ENCODE results near the gene BNIP3. TPM values are rescaled to one million over a fixed set of nuclear protein-coding genes. Genes with fewer than 3 reads are reported as not detected.

The BNIP3 gene
- total RNA-seq, 1 donor from 2014 or later = 112 TPM

DNA sequence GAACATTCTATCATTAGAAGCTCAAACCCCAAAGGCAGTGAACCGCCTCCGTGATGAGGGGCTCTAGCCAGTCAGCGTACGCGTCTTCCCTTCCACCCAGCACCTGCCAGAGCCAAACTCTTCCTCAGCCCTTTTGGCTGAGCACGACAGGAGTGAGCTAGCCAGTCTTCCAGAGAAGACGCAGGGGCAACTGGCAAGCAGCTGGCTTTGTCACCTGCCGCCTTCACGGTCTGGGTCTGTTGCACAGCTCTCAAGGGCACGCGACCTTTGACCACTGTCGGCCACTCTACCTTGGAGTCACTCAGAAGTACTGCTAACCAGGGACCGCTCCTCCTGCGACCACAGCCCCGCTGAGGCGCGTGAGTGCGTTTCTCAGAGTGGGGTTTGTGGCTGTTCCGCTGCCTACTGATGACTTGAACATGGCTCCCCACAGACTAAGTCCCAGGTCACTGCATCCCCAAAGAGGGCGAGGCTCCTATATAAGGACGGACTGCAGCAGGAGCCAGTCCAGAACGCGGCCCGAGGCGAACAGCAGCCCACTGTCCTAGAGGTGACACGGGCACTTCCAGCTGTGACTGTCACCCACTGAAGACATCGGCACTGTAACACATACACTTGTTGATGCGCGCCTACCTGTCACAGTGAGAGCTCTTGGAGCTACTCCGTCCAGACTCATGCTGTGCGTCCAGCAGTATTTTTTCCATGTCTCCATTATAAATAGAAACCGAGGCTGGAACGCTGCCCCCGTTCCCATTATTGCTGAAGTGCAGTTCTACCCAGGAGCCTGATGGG lies 8.4 kb downstream of the BNIP3 start:
- H3K27ac ChIP-seq (ENCODE audit: low read depth, low read length) = no peak overlapping the region
- Mint-ChIP-seq H3K27ac (ENCODE audit: unreplicated experiment) (no peak overlapping the region), H3K9me3 (ENCODE audit: unreplicated experiment) (no peaks in the 10 kb centered on the region), H3K27me3 (ENCODE audit: low read depth, unreplicated experiment) (no peaks in the 10 kb centered on the region), H3K4me3 (ENCODE audit: unreplicated experiment) (no peak overlapping the region), H3K36me3 (ENCODE audit: low read depth, unreplicated experiment) (peaks cover 42% of the 10 kb centered on the region), H3K4me1 (ENCODE audit: low read depth, unreplicated experiment) (peaks cover 11% of the 10 kb centered on the region)
- no peak overlapping the region for H3K4me3 ChIP-seq (ENCODE audit: insufficient read depth, low read depth, low read length)
- no peak for DNase-seq (ENCODE audit: low read depth)
- no peaks in the 10 kb centered on the region for H3K9me3 ChIP-seq (ENCODE audit: insufficient read depth, low read depth, low read length)
- no peak for FAIRE-seq
- no peaks in the 10 kb centered on the region for H3K27me3 ChIP-seq (ENCODE audit: insufficient read depth, low read length)
- H3K36me3 ChIP-seq (ENCODE audit: insufficient read depth, low read length) = peaks cover 6% of the 10 kb centered on the region
- H3K9ac ChIP-seq (ENCODE audit: low read length) = no peak overlapping the region
- H4K20me1 ChIP-seq (ENCODE audit: insufficient read depth, low read length) = peaks cover 70% of the 10 kb centered on the region
- no peak overlapping the region for H3K4me2 ChIP-seq (ENCODE audit: low read length)
- TF ChIP-seq, protein P1, sequence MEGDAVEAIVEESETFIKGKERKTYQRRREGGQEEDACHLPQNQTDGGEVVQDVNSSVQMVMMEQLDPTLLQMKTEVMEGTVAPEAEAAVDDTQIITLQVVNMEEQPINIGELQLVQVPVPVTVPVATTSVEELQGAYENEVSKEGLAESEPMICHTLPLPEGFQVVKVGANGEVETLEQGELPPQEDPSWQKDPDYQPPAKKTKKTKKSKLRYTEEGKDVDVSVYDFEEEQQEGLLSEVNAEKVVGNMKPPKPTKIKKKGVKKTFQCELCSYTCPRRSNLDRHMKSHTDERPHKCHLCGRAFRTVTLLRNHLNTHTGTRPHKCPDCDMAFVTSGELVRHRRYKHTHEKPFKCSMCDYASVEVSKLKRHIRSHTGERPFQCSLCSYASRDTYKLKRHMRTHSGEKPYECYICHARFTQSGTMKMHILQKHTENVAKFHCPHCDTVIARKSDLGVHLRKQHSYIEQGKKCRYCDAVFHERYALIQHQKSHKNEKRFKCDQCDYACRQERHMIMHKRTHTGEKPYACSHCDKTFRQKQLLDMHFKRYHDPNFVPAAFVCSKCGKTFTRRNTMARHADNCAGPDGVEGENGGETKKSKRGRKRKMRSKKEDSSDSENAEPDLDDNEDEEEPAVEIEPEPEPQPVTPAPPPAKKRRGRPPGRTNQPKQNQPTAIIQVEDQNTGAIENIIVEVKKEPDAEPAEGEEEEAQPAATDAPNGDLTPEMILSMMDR (IDR thresholded peaks at IDR 0.05; ENCODE audit: insufficient read depth, low read depth, low read length) = no peak
- no peak for TF ChIP-seq EZH2 (IDR thresholded peaks at IDR 0.05; ENCODE audit: insufficient read depth, low read length)
- H2AFZ ChIP-seq (ENCODE audit: low read depth, low read length) = no peak overlapping the region
- H3K4me1 ChIP-seq (ENCODE audit: insufficient read depth, low read length) = no peaks in the 10 kb centered on the region
- H3K79me2 ChIP-seq (ENCODE audit: insufficient read depth, low read length) = peaks cover 53% of the 10 kb centered on the region

DNA sequence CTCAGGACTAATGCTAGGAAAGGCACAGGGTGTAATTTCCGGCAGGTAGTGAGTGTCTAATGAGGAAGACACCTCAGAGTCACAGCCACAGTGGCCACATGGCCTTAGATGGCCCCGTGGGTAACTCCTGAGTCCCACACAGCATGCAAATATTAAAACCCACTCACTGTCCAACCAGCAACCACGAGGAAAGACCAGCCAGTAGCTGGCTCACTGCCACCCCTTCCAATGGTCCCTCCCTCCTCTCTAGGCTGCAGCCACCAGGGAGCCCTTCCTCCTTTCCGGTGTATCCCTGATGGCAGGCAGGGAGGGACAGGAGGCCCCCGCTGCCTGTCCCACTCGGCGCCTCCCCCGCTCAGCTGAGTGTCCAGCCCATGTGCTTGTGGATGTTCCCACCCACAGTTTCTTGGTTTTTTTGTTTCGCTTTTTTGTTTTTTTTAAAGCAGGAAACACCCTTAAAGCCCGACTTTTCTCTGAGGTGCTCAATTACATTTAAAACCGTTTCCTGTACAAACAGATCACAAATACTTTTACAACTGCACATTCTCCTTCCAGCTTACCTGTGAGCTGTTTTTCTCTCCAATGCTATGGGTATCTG lies 9.2 kb downstream of the BNIP3 start:
- H3K9me3 Mint-ChIP-seq (ENCODE audit: unreplicated experiment) = no peaks in the 10 kb centered on the region
- H3K79me2 ChIP-seq (ENCODE audit: insufficient read depth, low read length) = peaks cover 46% of the 10 kb centered on the region
- H3K4me3 ChIP-seq (ENCODE audit: insufficient read depth, low read depth, low read length) = no peak overlapping the region
- H3K27ac ChIP-seq (ENCODE audit: low read depth, low read length) = no peak overlapping the region
- FAIRE-seq = no peak
- no peaks in the 10 kb centered on the region for H3K9me3 ChIP-seq (ENCODE audit: insufficient read depth, low read depth, low read length)
- no peak for TF ChIP-seq EZH2 (IDR thresholded peaks at IDR 0.05; ENCODE audit: insufficient read depth, low read length)
- TF ChIP-seq, protein P1 (IDR thresholded peaks at IDR 0.05; ENCODE audit: insufficient read depth, low read depth, low read length) = no peak
- H3K27ac Mint-ChIP-seq (ENCODE audit: unreplicated experiment) = no peak overlapping the region
- H3K27me3 Mint-ChIP-seq (ENCODE audit: low read depth, unreplicated experiment) = no peaks in the 10 kb centered on the region
- DNase-seq (ENCODE audit: low read depth) = no peak
- H3K4me3 Mint-ChIP-seq (ENCODE audit: unreplicated experiment) = no peak overlapping the region
- H3K9ac ChIP-seq (ENCODE audit: low read length) = no peak overlapping the region
- peaks cover 39% of the 10 kb centered on the region for H3K36me3 Mint-ChIP-seq (ENCODE audit: low read depth, unreplicated experiment)
- H3K36me3 ChIP-seq (ENCODE audit: insufficient read depth, low read length) = peaks cover 6% of the 10 kb centered on the region
- H4K20me1 ChIP-seq (ENCODE audit: insufficient read depth, low read length) = peaks cover 62% of the 10 kb centered on the region
- H3K4me2 ChIP-seq (ENCODE audit: low read length) = no peak overlapping the region
- no peaks in the 10 kb centered on the region for H3K4me1 ChIP-seq (ENCODE audit: insufficient read depth, low read length)
- H2AFZ ChIP-seq (ENCODE audit: low read depth, low read length) = no peak overlapping the region
- no peaks in the 10 kb centered on the region for H3K27me3 ChIP-seq (ENCODE audit: insufficient read depth, low read length)
- H3K4me1 Mint-ChIP-seq (ENCODE audit: low read depth, unreplicated experiment) = peaks cover 4% of the 10 kb centered on the region

DNA sequence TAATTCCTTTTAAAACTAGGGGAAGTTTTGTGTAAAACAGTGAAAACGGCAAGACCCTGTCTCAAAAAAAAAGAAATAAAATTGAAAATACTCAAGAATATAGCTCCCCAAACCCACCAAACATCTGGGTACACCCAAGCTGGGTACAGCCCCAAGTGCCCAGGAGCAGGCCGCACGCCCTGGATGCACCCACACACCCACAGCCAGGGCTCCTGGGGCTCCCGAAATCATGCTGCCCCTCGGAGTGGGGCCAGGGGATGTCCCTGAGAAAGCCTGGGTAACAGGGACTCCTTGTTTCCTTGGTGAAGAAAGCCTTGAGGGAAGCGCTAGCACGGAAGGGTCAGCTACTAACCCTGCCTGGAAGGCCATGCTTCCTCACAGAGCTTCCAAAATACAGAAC lies 10.1 kb downstream of the BNIP3 start:
- H3K36me3 Mint-ChIP-seq (ENCODE audit: low read depth, unreplicated experiment) = peaks cover 37% of the 10 kb centered on the region

More for the DNA sequence above, 10.1 kb downstream of the BNIP3 start:
- H3K4me3 Mint-ChIP-seq (ENCODE audit: unreplicated experiment) = peak overlapping the region; percentile 6
- H3K79me2 ChIP-seq (ENCODE audit: insufficient read depth, low read length) = peaks cover 38% of the 10 kb centered on the region
- H2AFZ ChIP-seq (ENCODE audit: low read depth, low read length) = no peak overlapping the region
- H3K4me2 ChIP-seq (ENCODE audit: low read length) = no peak overlapping the region
- DNase-seq (ENCODE audit: low read depth) (no peak), FAIRE-seq (no peak)
- H3K36me3 ChIP-seq (ENCODE audit: insufficient read depth, low read length) = peaks cover 6% of the 10 kb centered on the region
- no peaks in the 10 kb centered on the region for H3K27me3 Mint-ChIP-seq (ENCODE audit: low read depth, unreplicated experiment)
- no peak for TF ChIP-seq EZH2 (IDR thresholded peaks at IDR 0.05; ENCODE audit: insufficient read depth, low read length)
- TF ChIP-seq, protein P1 (IDR thresholded peaks at IDR 0.05; ENCODE audit: insufficient read depth, low read depth, low read length) = no peak
- H3K9ac ChIP-seq (ENCODE audit: low read length) = no peak overlapping the region
- no peaks in the 10 kb centered on the region for H3K9me3 Mint-ChIP-seq (ENCODE audit: unreplicated experiment)
- no peak overlapping the region for H3K4me3 ChIP-seq (ENCODE audit: insufficient read depth, low read depth, low read length)
- no peak overlapping the region for H3K27ac ChIP-seq (ENCODE audit: low read depth, low read length)
- H3K9me3 ChIP-seq (ENCODE audit: insufficient read depth, low read depth, low read length) = no peaks in the 10 kb centered on the region
- no peaks in the 10 kb centered on the region for H3K4me1 ChIP-seq (ENCODE audit: insufficient read depth, low read length)
- no peaks in the 10 kb centered on the region for H3K27me3 ChIP-seq (ENCODE audit: insufficient read depth, low read length)
- H3K27ac Mint-ChIP-seq (ENCODE audit: unreplicated experiment) = no peak overlapping the region
- peaks cover 3% of the 10 kb centered on the region for H3K4me1 Mint-ChIP-seq (ENCODE audit: low read depth, unreplicated experiment)
- peaks cover 54% of the 10 kb centered on the region for H4K20me1 ChIP-seq (ENCODE audit: insufficient read depth, low read length)

Data from astrocyte (in vitro differentiated cells and primary cell).